HEK293 (cell line): ENCODE measurements around the gene RASA2.

ENCODE experiments used
- ATF2 ChIP-seq: fragments of 450-650 bp; formaldehyde crosslinking; IDR thresholded peaks from 2 replicates; pipeline ENCODE4 v1.5.1; 2016; ENCODE audit warnings: missing biosample characterization, missing genetic modification characterization, low read depth
- CTCF ChIP-seq: fragments of 450-650 bp; formaldehyde crosslinking; IDR thresholded peaks from 2 replicates; pipeline ENCODE4 v1.5.1; 2016; ENCODE audit warnings: missing biosample characterization, missing genetic modification characterization
- KLF9 ChIP-seq: fragments of 450-650 bp; formaldehyde crosslinking; IDR thresholded peaks from 2 replicates; pipeline ENCODE4 v1.5.1; 2016; ENCODE audit warnings: missing biosample characterization, missing genetic modification characterization, low read depth
- ZNF146 ChIP-seq: fragments of 450-650 bp; formaldehyde crosslinking; IDR thresholded peaks from 2 replicates; pipeline ENCODE4 v1.5.1; 2016; ENCODE audit warnings: missing biosample characterization, missing genetic modification characterization

- TF ChIP-seq ZNF146 (tag by site-specific recombination): no peak
- TF ChIP-seq ATF2: no peak
- no peak for TF ChIP-seq KLF9
- no peak for TF ChIP-seq CTCF (tag by site-specific recombination)
Observed at GRCh38 chr3:141491929-141492328, 5.1 kb downstream of the RASA2 start.
